CD14-positive monocyte (primary cell): ENCODE measurements around the gene SETX. TPM values are rescaled to one million over a fixed set of nuclear protein-coding genes. Genes with fewer than 3 reads are reported as not detected.

Source experiments
- DNase-seq, 3 donors: peaks; one replicate each; pipeline ENCODE4 v3.0.0-alpha.2; 2011 to 2022
- H2AFZ ChIP-seq: 2 replicates; pipeline ENCODE4 v1.6.0; 2012; ENCODE audit warnings: mild to moderate bottlenecking, low read depth, low read length, inconsistent platforms; ENCODE audit not compliant: insufficient read depth, poor library complexity, severe bottlenecking
- H3K27ac ChIP-seq, 2 donors: 1 replicate in 1 of 2; 2 replicates in 1 of 2; pipeline ENCODE4 v1.5.1; 2012 to 2013; ENCODE audit warnings: low read length in 2 of 2, control low read depth in 1 of 2, inconsistent platforms in 1 of 2, low read depth in 1 of 2, mild to moderate bottlenecking in 1 of 2
- H3K27me3 ChIP-seq, 2 donors: one replicate each; pipeline versions ENCODE4 v1.6.0 to v1.6.1; 2011 to 2013; ENCODE audit warnings: low read length in 2 of 2; ENCODE audit not compliant: control insufficient read depth in 2 of 2, insufficient read depth in 2 of 2
- H3K36me3 ChIP-seq, 2 donors: replicated peaks in 1 of 2; 1 replicate in 1 of 2; 2 replicates in 1 of 2; pipeline versions ENCODE4 v1.5.1 to v1.6.1; 2012 to 2013; ENCODE audit warnings: low read length in 2 of 2, control low read depth in 1 of 2, inconsistent platforms in 1 of 2, mild to moderate bottlenecking in 1 of 2; ENCODE audit not compliant: insufficient read depth in 2 of 2, control insufficient read depth in 1 of 2
- H3K4me1 ChIP-seq, 2 donors: 1 replicate in 1 of 2; 2 replicates in 1 of 2; pipeline versions ENCODE4 v1.5.1 to v1.6.1; 2012 to 2013; ENCODE audit warnings: low read length in 2 of 2, control low read depth in 1 of 2, inconsistent platforms in 1 of 2, mild to moderate bottlenecking in 1 of 2, moderate library complexity in 1 of 2; ENCODE audit not compliant: insufficient read depth in 2 of 2, control insufficient read depth in 1 of 2
- H3K4me2 ChIP-seq: replicated peaks from 2 replicates; pipeline ENCODE3; 2012; ENCODE audit warnings: low read length, moderate library complexity, mild to moderate bottlenecking; ENCODE audit not compliant: poor library complexity, severe bottlenecking; ENCODE audit errors: extremely low read depth
- H3K4me3 ChIP-seq, 3 experiments: fragments of 200-600 bp in 1 of 3; sonication (generic) in 1 of 3; replicated peaks in 1 of 3; 1 replicate in 2 of 3; 2 replicates in 1 of 3; pipeline ENCODE4 v1.5.1; 2011 to 2013; ENCODE audit warnings: low read length in 3 of 3, mild to moderate bottlenecking in 3 of 3, control low read depth in 2 of 3, low read depth in 2 of 3, inconsistent platforms in 1 of 3, moderate library complexity in 1 of 3
- H3K79me2 ChIP-seq: 2 replicates; pipeline ENCODE4 v1.6.0; 2012; ENCODE audit warnings: mild to moderate bottlenecking, control low read depth, inconsistent platforms, low read length, moderate library complexity; ENCODE audit not compliant: insufficient read depth
- H3K9ac ChIP-seq: 2 replicates; pipeline ENCODE4 v1.6.0; 2017; ENCODE audit warnings: low read length, mild to moderate bottlenecking; ENCODE audit not compliant: insufficient read depth, poor library complexity, severe bottlenecking
- H3K9me3 ChIP-seq, 2 donors: replicated peaks in 1 of 2; 1 replicate in 1 of 2; 2 replicates in 1 of 2; pipeline versions ENCODE4 v1.5.1 to v1.6.1; 2012 to 2013; ENCODE audit warnings: low read length in 2 of 2, control low read depth in 1 of 2; ENCODE audit not compliant: control insufficient read depth in 1 of 2, insufficient read depth in 1 of 2
- H4K20me1 ChIP-seq: 2 replicates; pipeline ENCODE4 v1.6.0; 2012; ENCODE audit warnings: mild to moderate bottlenecking, low read length, control low read depth, moderate library complexity; ENCODE audit not compliant: insufficient read depth
- H3K27ac Mint-ChIP-seq, 7 donors: one replicate each; pipeline ENCODE4 v1.8.0; 2020; ENCODE audit warnings: mild to moderate bottlenecking in 7 of 7, mixed read lengths in 7 of 7, moderate library complexity in 6 of 7, inconsistent platforms in 2 of 7
- H3K27me3 Mint-ChIP-seq, 3 donors: one replicate each; pipeline ENCODE4 v1.8.0; 2021 to 2022; ENCODE audit warnings: low read depth in 3 of 3, mild to moderate bottlenecking in 3 of 3, mixed read lengths in 3 of 3, moderate library complexity in 3 of 3, inconsistent platforms in 1 of 3
- H3K36me3 Mint-ChIP-seq, 2 donors: one replicate each; pipeline ENCODE4 v1.8.0; 2020; ENCODE audit warnings: mixed read lengths in 2 of 2, inconsistent platforms in 1 of 2, mild to moderate bottlenecking in 1 of 2
- H3K4me1 Mint-ChIP-seq: one replicate; pipeline ENCODE4 v1.8.0; 2020; ENCODE audit warnings: mild to moderate bottlenecking, mixed read lengths
- H3K4me3 Mint-ChIP-seq, 2 donors: one replicate each; pipeline ENCODE4 v1.8.0; 2020; ENCODE audit warnings: mild to moderate bottlenecking in 2 of 2, mixed read lengths in 2 of 2, moderate library complexity in 1 of 2
- H3K9me3 Mint-ChIP-seq, 7 donors: one replicate each; pipeline ENCODE4 v1.8.0; 2020 to 2022; ENCODE audit warnings: mixed read lengths in 7 of 7, mild to moderate bottlenecking in 6 of 7, moderate library complexity in 6 of 7, inconsistent platforms in 2 of 7
- WGBS: methylation state at CpG from one replicate; pipeline ENCODE4 v1.1.5; 2013; ENCODE audit warnings: missing lambda C conversion rate; ENCODE audit not compliant: insufficient coverage; 5-methylcytosine and 5-hydroxymethylcytosine counted together
- intact Hi-C, 2 donors: fragments of 100-400 bp; cut with micrococcal nuclease; formaldehyde crosslinking; loops; one replicate each; pipeline versions ENCODE4 v1.15.0 to v1.15.1; 2023
- polyA plus RNA-seq, 3 donors: library from polyadenylated mRNA; depleted of rRNA in 1 of 3; unstranded in 2 of 3; stranded (reverse) in 1 of 3; fragments of 300-500 nt in 2 of 3; fragments of >200 nt in 1 of 3; fragmentation: Illumina TruSeq in 2 of 3; gene quantifications; 1 replicate in 2 of 3; 2 replicates in 1 of 3; pipeline ENCODE4 v1.2.3, GENCODE V29; 2012 to 2021
- TF ChIP-seq, protein P1 (sequence below): fragments of 200-600 bp; IDR thresholded peaks from one replicate; pipeline ENCODE4 v1.8.0; 2022; ENCODE audit warnings: antibody characterized with exemption, mild to moderate bottlenecking

SETX gene
- polyA plus RNA-seq, 3 donors, result 18.4 to 31.7 (median 24.2) TPM

DNA sequence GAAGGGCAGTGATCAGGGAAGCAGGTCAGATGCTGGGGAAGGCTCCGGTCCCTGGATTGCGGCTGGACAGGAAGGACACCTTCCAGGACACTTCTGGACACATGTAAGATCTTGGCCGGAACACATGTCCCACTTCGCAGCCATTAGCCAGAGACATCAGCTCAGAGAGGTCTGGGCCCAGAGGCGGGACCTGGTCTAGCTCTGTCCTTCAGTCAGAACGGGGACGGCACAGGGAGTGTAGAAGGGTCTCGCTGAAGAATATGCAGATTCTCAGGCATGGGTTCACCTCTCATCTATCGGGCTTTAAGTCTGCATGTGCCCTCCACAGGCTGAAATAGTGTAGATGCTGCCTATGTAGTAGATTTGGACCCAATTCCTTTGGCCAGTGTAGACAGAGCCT lies 119.7 kb downstream of the SETX start:
- Mint-ChIP-seq H3K36me3 (no peaks in the 10 kb centered on the region), H3K9me3 (no peaks in the 10 kb centered on the region), H3K27me3 (peaks cover 8 to 27% (median 24%) of the 10 kb centered on the region in 3 donors), H3K4me3 (no peak overlapping the region), H3K27ac (no peak overlapping the region), H3K4me1 (peaks cover 18% of the 10 kb centered on the region)
- Histone ChIP-seq H4K20me1 (no peaks in the 10 kb centered on the region), H2AFZ (no peak overlapping the region), H3K27me3 (peaks cover 0 to 2% of the 10 kb centered on the region in 2 donors), H3K79me2 (no peaks in the 10 kb centered on the region), H3K27ac (no peak overlapping the region), H3K4me1 (peaks cover 22 to 25% of the 10 kb centered on the region in 2 donors), H3K4me3 (no peak overlapping the region), H3K36me3 (no peaks in the 10 kb centered on the region), H3K9me3 (no peaks in the 10 kb centered on the region), H3K9ac (no peak overlapping the region), H3K4me2 (no peak overlapping the region)
- TF ChIP-seq, protein P1, sequence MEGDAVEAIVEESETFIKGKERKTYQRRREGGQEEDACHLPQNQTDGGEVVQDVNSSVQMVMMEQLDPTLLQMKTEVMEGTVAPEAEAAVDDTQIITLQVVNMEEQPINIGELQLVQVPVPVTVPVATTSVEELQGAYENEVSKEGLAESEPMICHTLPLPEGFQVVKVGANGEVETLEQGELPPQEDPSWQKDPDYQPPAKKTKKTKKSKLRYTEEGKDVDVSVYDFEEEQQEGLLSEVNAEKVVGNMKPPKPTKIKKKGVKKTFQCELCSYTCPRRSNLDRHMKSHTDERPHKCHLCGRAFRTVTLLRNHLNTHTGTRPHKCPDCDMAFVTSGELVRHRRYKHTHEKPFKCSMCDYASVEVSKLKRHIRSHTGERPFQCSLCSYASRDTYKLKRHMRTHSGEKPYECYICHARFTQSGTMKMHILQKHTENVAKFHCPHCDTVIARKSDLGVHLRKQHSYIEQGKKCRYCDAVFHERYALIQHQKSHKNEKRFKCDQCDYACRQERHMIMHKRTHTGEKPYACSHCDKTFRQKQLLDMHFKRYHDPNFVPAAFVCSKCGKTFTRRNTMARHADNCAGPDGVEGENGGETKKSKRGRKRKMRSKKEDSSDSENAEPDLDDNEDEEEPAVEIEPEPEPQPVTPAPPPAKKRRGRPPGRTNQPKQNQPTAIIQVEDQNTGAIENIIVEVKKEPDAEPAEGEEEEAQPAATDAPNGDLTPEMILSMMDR, result no peak
- intact Hi-C loops, result no loop called here
- WGBS, result 92% methylated on average over 7 of the region's 9 CpGs
- DNase-seq, result no peak

DNA sequence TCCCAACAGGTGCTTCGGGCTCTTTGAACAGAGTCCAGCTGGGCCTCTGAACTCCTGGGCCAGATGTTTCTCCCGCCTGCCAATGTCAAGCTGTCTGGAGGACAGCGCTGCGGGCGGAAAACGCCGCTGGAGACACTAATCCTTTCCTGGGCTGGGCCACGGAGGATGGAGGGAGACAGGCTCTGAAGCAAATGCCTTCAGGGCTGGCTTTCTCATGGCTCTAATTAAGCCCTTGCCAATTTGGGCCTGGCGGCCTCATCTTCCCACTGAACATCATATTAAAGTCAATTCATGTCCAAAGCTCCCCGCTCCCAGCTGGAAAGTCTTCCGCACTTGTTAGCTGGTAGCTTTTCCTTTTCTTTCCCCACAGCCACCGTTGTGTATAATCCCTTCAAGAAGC lies 120.3 kb downstream of the SETX start:
- no peak for DNase-seq
- Histone ChIP-seq H2AFZ (no peak overlapping the region), H3K9ac (no peak overlapping the region), H3K9me3 (no peaks in the 10 kb centered on the region), H3K27ac (no peak overlapping the region), H3K4me2 (no peak overlapping the region), H3K4me1 (peaks cover 16 to 19% of the 10 kb centered on the region in 2 donors), H4K20me1 (no peaks in the 10 kb centered on the region), H3K4me3 (no peak overlapping the region), H3K36me3 (no peaks in the 10 kb centered on the region), H3K79me2 (no peaks in the 10 kb centered on the region), H3K27me3 (peaks cover 0 to 2% of the 10 kb centered on the region in 2 donors)
- H3K27ac Mint-ChIP-seq, result no peak overlapping the region
- TF ChIP-seq, protein P1, result no peak
- H3K4me3 Mint-ChIP-seq, result no peak overlapping the region
- H3K9me3 Mint-ChIP-seq, result no peaks in the 10 kb centered on the region
- WGBS, result 90% methylated on average over 12 of the region's 12 CpGs
- intact Hi-C loops, result no loop called here
- H3K36me3 Mint-ChIP-seq, result no peaks in the 10 kb centered on the region
- peaks cover 13% of the 10 kb centered on the region for H3K4me1 Mint-ChIP-seq
- peaks cover 8 to 27% (median 24%) of the 10 kb centered on the region in 3 donors for H3K27me3 Mint-ChIP-seq
